ENCODE data around the gene C20orf144.
"Not testable (repeated sequence)": the region's sequence is repeated elsewhere in the genome, so short reads cannot be mapped to it uniquely, and the experiment has no call there.

The C20orf144 gene

DNA sequence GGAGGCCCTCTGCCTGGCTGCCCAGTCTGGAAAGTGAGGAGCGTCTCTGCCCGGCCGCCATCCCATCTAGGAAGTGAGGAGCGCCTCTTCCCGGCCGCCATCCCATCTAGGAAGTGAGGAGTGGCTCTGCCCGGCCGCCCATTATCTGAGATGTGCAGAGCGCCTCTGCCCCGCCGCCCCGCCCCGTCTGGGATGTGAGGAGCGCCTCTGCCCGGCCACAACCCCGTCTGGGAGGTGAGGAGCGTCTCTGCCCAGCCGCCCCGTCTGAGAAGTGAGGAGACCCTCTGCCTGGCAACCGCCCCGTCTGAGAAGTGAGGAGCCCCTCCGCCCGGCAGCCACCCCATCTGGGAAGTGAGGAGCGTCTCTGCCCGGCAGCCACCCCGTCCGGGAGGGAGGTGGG lies 36.8 kb downstream of the C20orf144 start:
- DNase-seq, result not testable (repeated sequence)

DNA sequence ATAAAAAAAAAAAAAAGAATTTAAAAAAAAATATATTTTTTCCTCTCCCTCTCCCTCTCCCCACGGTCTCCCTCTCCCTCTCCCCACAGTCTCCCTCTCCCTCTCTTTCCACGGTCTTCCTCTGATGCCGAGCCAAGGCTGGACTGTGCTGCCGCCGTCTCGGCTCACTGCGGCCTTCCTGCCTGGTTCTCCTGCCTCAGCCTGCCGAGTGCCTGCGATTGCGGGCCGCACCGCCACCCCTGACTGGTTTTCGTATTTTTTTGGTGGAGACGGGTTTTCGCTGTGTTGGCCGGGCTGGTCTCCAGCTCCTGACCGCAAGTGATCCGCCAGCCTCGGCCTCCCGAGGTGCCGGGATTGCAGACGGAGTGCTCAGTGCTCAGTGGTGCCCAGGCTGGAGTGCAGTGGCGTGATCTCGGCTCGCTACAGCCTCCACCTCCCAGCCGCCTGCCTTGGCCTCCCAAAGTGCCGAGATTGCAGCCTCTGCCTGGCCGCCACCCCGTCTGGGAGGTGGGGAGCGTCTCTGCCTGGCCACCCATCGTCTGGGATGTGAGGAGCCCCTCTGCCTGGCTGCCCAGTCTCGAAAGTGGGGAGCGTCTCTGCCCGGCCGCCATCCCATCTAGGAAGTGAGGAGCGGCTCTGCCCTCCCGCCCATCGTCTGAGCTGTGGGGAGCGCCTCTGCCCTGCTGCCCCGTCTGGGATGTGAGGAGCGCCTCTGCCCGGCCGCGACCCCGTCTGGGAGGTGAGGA lies 38.7 kb downstream of the C20orf144 start:
- DNase-seq, result not testable (repeated sequence)

GRCh38 chr20:33701629-33702450 lies 39.7 kb downstream of the C20orf144 start:
- DNase-seq, result no peak

DNA sequence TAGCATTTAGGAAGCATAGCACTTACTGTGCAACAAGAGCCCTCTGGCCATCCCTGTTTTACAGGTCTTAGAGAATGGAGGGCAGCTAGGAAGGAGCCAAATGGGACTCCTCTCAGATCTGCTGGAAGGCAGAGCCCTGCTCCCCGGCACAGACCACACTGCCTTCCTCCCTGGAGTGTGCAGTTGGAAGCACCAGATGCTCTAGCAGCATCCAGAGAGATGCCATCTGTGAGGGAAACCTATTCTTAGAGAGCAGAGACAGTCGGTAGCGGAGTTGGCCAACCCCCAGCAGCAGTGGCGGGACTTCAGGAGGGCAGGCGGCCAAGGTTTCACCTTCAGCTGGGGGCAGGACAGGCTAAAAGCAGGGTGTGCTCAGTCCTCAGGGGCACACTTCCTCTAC lies 40.7 kb downstream of the C20orf144 start:
- no peak for DNase-seq

- no peak for DNase-seq
Measured at GRCh38 chr20:33703498-33704137, 41.5 kb downstream of the C20orf144 start.

DNA sequence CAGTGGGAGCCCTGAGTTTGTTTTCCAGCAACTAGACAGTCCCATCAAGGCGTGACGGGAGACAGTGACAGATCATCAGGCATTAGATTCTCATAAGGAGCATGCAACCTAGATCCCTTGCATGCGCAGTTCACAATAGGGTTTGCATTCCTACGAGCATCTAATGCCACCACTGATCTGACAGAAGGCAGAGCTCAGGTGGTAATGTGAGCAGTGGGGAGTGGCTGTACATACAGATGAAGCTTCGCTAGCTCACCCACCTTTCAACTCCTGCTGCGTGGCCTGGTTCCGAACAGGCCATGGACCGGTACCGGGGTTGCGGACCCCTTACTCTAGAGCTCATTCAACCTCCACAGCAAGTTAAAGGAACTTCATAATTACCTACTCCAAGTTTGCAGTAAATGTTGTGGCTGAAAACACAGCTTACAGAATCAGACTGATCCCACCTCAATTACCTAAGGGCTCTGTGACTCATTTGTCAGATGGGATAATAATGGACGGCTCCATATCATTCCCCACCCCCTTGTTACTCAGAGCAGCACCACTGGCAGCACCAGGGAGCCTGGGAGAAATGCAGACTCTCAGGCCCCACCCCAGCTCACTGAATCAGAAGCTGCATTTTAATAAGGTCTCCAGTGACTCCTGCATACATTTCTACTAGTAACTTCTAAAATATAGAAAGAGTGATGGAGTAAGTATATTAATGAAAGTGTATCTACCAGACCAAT lies 42.2 kb downstream of the C20orf144 start:
- DNase-seq, result no peak

DNA sequence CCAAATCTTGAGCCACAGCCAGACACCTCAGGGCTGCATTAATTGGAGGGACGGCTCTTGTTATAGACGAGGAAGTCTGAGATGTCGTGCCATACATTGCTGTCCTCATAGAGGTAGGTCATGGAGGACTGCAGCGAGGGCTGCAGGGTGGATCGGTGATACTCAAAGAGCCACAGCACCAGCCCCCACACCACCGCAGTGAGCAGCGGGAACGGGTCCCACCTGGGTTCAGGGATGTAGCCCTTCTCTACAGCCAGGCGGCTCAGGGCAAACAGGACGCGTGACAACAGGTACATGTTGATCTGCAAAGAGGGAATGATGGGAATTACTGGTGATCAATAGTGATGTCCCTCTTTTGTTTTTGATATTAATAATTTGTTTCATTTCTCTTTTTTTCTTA lies 45.5 kb downstream of the C20orf144 start:
- DNase-seq, result no peak

GRCh38 chr20:33709398-33709797 lies 47.3 kb downstream of the C20orf144 start:
- no peak for DNase-seq

GRCh38 chr20:33709905-33710541 lies 47.9 kb downstream of the C20orf144 start:
- no peak for DNase-seq

DNA sequence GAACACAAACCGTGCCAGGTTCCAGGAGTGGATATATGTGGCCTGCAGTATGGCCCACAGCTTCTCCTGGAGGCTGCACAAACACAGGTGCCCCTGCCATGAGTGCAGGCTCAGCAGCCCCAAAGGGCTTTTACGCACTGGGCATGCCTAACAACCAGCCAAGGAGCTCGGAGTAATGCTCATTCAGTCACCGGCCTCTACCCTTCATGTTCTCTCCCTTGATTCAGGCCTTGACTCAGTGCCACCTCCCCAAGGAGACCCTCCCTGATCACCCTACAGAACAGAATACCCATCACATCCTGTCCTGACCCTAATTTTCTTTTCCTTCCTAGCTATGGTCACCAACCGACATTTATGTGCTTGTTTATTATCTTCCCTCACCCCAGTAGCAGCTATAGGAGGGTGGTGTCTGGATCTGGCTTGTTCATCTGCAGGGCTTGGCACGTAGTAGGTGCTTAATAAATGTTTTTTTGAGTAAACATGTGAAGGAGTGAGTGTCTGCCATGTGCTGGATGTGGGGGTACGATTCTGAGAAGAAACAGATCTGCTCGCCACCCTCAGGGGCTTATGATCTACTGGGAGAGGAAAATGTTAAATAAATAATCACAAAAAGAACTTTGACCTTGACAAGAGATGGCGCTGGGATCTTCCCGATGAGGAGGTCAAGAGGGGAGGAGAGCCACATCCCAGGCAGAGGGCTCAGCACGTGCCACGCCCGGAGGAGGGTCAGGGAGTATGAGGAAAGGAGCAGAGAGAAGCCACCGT lies 48.7 kb downstream of the C20orf144 start:
- no peak for DNase-seq

DNA sequence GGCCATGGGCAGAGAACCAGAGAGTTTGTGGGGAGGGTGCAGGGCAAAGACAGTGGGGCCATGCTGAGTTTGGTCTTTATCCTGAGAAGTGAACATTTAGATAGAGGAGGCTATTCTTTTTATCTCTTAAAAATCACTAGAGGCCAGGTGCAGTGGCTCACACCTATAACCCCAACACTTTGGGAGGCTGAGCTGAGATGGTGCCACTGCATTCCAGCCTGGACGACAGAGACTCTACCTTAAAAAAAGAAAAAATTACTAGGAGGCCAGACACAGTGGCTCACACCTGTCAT lies 49.3 kb downstream of the C20orf144 start:
- DNase-seq, result no peak

Measured in retina (tissue), 1 donor.